Stimulated activated CD8-positive, alpha-beta memory T cell treated with anti-CD3 and anti-CD28 coated beads, Interleukin-7, amount 100 ng/mL, for 4 hours (primary cell): Measurements from ENCODE around the gene ZNF362.

Source experiments
- DNase-seq, 2 donors: peaks; one replicate each; pipeline ENCODE4 v3.0.0-alpha.2; 2020; ENCODE audit warnings: low read depth in 2 of 2

ZNF362 gene

DNA sequence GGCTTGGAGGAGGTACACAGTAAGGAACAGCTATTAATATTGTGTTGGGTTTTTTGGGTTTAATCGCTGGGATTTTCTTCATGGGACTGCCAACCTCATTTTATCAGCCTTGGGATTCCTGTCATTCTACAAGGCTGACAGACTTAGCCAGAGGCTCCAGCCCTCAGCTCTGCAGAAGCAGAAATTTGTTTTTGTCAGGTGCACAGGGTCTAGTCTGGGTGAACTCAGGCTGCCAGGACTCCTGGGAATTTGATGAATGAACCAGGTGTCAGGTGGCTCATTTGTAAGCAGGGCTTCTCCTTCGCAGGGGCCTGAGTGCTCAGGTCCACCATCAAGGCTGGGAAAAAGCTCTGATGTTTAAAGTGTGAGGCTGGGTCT, 11.5 kb upstream of the ZNF362 start:
- no peak for DNase-seq

DNA sequence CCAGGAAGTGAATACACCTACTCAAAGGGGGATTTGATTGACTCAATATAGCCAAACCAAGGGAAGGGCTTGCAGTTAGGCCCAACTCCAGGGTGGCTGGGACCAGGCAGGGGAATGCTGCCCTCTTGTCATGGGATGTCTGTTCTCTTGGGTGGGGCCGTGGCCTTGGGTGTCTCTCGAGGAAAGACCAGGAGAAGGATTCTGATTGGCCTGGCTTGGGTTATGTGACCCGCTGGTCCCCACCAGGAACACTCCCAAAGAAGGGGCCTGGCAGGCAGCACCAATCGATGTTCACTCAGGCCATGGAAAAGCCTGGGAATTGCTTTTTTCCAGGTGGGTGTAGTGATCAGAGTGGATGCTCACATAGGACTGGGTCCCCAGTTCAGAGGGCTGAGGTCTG, 10.1 kb upstream of the ZNF362 start:
- no peak for DNase-seq

DNA sequence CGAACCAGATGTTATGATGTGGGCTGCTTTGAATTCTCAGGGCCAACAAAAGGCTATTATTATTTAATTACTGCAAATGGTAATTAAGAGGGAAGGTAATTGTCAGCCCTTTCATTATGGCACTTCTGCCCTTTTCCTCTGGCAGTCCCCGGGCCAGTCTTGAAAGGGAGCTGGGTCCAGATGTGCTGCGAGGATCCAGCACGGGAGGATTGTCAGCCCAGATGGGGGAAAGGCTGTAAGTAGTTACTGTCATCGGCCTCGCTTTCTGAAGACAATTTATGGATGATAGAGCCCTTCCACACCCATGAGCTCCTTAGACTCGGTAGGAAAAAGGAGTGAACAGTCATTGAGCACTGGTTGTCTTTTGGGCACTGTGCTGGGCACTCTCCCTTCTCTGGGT, 8.7 kb upstream of the ZNF362 start:
- DNase-seq, result no peak

DNA sequence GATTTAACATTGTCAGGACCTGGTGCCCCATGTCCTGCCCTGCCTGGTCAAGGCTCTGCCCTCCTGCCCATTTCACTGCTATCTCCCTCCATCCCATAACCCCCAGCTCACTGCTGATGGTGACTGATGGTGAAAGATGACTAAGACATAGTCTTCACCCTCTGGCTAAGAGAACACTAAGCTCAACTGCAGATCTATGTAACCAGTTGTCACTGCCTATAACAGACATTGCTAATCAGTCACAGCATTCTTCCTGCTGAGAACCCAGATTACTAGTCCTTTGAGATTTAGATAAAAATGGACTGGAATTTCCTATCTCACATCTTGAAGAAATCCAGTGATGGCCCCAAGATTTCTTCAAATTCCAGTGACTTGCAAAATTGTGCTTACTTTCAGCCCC, 8.0 kb upstream of the ZNF362 start:
- no peak for DNase-seq

DNA sequence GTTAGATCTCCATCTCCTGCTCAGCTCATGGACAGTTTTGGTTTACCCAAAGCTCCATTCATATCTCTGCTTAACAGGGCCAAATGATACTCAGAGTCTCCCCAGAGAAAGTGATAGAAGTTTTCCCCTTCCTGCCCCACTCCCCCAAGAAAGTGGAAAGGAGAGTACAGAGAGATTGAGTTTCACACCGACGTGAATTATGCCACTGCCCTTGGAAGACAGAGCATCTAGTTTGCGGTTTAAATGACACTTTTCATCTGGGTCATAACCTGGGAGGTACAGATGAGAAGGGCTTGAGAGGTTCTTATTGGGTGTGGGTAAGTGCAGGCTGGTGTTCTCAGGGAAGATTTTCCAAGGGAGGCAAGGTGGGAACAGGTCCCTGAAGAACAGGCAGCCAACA, 6.9 kb upstream of the ZNF362 start:
- DNase-seq, result no peak

DNA sequence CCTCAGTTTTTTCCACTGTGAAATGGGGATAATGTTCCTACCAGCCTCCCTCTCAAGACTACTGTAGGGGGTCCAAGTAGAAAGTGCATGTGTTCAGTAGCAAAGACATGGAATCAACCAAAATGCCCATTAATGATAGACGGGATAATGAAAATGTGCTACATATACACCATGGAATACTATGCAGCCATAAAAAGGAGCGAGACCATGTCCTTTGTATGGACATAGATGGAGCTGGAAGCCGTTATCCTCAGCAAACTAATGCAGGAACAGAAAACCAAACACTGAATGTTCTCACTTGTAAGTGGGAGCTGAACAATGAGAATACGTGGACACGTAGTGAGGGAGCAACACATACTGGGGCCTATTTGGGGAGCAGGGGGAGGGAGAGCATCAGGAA, 6.1 kb upstream of the ZNF362 start:
- DNase-seq, result no peak

DNA sequence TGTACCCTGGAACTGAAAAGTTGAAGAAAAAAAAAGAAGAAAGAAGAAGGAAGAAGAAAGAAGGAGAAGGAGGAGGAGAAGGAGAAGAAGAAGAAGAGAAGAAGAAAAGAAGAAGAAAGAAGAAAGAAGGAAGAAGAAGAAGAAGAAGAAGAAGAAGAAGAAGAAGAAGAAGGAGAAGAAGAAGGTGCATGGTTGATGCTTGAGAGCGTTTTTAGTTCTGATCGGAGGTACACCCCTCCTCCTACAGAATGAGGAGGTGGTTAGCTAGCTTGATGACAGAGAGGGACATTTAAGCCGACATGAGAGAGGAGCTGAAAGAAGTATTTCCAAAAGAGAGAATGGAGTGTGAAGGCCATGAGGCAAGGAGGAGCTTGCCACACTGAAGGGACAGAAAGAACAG, 5.6 kb upstream of the ZNF362 start:
- no peak for DNase-seq

DNA sequence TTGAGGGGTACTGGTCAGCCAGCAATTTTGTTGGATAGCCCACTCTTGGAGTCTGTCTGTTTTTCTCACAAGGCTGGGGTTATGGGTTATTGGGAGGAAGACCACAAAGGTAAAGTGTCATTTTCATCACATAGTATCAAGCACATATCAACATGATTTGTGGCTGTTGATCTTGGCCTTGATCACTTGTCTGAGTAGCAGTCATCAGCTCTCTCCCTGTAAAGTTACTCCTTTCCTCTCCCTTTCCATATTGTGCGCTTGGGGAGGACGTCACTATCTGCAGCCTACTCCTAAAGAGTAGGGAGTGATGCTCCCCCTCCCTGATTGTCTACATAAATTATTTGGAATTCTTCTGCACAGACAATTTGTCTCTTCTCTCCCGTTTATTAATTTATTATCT, 1.8 kb upstream of the ZNF362 start:
- no peak for DNase-seq

DNA sequence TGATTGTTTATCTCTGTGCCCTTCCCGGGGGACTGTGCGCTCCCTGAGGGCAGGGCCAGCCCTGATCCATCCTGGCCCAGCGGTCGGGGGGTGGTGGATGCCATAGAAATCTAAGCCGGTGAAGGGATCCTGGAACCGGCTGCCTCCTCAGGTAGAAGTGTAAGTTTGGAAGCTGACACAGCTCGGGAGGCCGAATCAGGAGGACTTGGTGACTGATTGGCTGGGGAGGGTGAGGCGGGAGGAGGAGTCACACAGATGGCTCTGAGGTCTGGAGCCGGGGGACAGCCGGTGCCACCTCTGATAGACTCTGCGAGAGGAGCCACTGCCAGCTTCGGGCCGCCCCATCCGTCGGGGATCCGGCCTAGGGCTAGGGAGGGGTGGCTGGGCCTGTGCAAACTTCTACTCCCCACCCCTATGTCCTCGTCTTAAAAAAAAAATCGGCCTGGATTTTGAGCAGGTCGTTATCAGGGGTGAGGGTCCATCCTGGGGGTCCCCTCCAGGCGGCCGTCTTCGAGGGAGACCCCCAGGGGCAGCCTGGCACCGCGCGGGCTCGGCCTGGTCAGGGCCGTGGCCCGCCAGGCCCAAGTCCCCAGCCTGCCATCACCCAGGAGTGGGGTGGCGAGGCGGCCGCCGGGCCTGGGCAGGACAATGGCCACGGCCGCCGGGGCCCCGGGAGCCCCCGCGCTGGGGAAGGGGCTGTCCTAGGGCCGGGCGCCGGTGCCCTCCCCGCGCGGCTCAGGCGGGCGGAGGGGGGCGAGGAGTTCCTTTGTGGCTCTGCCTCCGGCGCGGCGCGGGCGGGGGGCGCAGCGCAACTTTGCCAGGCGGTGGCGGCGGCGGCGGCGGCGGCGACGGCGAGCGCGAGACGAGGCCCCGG, 708 bp upstream of the ZNF362 start:
- DNase-seq, result peak; percentile 8 to 19

DNA sequence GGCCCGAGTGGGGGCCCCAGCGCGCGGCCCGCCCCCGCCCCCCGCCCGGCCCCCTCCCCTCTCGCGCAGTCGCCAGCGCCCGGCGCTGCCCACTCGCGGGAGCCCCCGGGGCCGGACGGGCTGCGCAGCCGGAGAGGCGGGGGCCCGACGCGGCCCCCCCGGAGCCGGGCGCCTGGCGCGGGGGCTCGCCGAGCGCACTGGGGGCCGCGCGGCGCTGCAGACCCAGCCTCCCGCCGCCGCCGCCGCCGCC, 146 bp upstream of the ZNF362 start:
- no peak for DNase-seq

DNA sequence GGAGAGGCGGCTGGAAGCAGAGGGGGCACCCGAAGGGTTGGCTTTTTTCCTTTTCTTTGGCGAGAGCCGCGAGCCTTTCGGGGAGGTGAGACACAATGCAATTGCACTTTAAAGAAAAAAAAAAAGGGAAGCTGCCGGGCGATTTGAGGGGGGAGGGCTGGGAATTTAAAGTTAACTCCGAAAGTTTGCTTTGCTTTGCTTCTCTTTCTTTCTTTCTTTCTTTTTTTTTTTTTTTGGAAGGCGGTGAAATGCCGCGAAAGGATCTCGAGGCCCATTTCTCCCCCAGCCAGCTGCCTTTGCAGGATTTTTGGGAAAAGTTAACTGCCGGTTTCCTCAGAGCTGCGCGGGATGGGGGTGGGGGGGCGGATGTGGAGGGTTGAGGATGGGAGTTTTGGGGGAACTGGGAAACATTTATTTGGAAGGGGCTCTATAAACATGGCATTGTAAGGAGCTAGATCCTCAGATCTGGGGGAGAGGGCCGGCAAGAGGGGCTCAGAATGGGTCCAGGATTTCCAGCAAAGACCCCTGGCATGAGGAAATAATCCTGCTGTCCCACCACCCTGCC, 997 bp downstream of the ZNF362 start:
- DNase-seq, result no peak

DNA sequence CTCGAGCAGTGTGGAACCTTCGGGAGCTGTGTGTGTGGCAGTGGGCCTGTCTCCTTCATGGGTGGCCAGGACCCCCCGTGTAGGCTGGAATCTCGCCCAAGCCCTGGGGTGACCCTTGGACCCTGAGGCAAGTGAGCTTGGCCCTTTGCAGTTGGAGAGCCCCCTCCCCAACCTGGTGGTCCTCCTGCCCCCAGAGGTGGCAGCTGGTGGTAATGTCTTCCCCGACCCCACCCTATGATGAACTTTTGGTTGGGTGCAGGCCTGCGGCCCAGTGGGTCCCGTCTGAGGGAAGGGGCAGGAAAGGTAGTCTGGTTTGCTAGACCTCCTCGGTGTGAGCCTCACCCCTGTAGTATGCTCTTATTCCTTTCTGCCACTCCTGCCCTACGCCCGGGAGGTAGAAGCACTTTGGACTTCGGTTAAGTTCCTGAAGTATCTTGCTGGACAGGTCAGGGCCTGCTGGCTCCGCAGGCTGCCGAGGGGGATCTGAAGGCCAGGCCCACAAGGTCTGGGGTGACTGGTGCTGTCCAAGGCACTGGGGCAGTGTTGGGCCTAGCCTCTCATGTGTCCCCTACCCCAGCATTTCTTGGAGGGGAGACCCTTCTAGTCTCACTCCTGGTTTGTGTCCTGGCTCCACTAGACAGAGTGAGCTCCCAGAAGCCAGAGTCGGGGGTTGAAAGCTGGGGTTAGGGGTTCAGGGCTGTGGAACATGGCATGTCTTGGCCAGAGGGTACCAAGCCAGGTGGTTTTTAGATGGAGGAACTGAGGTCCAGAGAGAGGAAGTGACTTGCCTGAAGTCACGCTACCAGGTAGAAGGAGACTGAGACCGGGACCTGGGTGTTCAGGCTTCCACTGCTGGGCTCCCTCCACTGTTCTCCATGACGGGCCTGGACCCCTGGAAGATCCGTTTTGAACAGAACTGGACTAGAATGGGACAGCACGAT, 1.8 kb downstream of the ZNF362 start:
- DNase-seq, result no peak

DNA sequence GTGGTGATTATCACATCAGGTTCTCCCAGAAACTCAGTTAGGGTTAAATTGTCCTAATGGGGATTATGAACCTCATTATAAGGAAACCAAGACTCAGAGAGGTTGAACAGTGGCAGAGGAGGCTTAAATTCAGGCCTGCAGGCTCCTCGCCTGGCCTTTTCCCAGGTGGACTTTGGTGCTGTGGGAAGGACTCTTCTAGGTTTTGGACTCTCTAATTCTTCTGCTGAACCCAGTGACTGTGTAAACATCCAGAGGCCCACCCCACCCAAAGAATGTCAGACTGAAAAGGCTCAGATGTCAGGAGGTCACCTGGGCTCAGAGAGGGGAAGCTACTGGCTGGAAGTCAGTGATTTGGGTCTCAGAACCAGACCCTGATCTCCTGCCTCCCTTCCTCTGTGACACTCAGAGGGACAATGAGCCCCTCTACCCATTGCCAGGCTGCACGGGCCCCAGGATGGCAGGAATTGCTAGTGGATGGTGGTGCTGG, 2.5 kb downstream of the ZNF362 start:
- no peak for DNase-seq

DNA sequence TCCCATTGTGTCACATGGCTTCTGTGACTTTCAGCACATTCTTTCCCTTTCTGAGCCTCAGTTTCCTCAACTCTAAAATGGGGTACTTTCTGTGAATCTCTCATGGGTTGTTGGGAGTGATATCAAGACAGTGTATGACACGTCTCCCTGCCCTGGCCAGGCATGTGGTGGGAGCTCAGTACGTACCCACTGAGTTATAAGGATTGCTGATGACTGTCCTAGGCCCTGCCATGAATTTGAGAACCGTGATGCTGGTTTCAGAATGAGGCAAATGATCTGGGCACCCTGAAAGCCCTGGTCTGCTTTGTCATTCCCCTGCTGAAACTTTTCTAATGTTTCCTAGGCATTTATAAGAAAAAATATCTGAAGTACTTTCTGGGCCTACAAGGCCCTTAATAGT, 3.6 kb downstream of the ZNF362 start:
- DNase-seq, result no peak

DNA sequence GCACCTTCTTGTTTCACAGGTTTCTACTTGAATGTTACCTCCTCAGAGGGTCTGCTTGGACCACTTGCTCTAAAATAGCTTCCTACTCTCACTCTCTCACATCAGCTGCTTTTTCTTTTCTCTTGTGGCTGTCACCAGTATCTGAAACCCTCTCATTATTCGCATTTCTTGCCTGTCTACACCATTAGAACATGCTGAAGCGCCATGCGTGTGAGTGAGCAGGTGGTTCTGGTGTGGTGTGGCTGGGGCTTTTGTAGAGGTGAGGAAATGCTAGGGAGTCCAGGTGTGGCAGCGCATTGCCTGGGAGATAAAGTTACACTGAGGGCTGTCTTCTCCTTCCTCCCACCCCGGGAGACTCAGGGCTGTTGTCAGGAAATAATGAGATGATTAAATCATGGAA, 4.1 kb downstream of the ZNF362 start:
- DNase-seq, result no peak

DNA sequence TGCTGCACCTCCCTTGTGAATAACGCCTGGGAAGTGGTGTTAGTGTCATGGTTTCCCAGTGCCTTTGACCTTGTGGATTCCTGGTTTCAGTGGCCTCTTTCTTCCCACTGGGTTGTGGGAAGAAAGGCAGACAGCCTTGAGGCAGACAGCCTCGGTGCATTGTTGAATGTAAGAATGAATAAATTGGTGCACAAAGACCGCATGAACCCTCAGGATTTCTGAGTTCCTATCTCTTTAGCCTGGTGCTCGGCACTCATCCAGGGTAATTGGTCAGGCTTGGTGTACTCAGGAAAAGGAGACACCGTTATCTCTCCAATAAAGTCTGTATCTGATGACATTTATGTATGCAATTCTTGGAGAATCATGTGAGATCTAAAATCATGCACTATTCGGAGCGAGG, 5.1 kb downstream of the ZNF362 start:
- no peak for DNase-seq

DNA sequence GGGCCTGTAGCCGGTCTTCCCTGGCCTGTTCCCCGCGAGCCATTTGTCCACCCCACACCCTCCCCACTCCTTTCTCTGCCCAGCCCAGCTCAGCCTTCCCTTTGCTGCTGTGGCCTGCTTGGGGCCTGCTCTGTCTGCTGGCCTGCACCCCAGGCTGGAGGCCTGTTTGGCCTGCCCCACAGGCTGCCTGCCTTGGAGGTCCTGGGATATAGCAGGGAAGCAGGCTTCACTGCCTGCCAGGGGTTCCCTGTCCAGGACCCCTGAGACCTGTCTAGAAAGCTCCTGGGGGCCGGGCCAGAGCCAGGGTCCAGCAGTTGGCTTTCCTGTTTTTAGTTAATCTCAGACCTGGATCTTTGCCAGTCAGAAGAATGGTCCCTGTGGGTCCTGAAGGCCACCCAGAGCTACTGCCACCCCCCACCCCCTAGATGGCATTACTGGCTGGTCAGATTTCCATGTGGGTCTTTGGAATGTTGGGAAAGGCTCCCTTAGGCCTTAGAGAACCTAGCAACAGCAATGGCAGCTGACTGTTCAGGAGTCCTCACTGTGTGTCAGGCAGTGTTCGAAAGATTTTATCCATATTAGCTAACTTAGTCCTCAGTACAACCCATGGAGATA, 7.7 kb downstream of the ZNF362 start:
- no peak for DNase-seq

DNA sequence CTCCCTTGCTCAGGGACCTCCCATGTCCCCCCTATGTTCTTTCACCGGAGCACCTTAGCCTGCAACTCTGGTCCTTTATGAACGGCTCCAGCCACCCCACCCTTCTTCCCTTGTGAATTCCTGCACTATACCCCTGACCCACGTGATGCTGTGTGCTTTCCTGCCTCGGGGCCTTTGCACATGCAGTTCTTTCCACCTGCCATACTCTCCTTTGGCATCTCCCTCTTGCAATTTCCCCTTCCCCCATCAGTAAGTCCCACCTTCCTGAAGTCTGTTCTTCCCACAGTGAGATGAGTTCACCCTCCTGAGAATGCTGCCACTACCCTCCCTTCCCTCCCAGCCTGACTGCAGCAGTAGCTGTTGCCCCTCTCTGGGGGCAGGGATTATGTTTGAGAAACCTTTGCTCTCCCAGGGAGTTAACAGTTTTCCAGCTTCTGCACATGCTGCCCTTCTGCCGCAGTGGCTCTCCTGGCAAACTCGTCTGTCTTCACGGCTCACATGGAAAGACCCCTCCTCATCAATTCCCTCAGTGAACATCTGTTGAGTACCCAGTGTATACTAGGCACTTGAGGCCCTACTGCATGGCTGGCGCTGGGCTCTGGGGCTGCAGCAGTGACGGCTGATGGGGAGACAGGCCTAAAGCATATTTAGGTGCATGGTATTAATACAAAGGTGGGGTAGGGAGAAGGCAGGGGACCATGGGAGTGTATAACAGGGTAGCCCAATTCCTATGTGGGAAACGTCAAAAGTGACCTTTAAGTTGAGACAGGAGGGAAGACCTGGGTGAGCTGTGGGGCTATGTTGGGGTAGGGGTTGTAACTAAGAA, 9.7 kb downstream of the ZNF362 start:
- DNase-seq, result no peak

DNA sequence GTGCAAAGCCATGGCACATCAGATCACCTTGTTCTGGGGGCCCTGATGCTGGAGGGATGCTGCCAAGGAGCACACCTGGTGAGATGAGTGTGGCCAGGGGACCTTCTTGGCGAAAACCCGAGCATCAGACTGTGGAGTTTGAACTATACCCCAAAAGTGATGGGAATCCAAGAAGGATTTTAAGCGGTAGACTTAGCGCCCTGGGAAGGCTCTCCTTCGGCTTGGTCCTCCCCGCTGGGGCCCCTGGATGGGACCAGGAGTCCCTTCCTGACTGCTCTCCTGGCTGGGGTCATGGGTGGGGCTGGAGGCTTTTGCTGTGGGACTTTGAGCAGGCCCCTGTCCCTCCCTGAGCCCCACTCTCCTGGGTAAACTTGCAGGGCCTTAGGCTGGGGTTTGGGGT, 10.5 kb downstream of the ZNF362 start:
- DNase-seq, result no peak

DNA sequence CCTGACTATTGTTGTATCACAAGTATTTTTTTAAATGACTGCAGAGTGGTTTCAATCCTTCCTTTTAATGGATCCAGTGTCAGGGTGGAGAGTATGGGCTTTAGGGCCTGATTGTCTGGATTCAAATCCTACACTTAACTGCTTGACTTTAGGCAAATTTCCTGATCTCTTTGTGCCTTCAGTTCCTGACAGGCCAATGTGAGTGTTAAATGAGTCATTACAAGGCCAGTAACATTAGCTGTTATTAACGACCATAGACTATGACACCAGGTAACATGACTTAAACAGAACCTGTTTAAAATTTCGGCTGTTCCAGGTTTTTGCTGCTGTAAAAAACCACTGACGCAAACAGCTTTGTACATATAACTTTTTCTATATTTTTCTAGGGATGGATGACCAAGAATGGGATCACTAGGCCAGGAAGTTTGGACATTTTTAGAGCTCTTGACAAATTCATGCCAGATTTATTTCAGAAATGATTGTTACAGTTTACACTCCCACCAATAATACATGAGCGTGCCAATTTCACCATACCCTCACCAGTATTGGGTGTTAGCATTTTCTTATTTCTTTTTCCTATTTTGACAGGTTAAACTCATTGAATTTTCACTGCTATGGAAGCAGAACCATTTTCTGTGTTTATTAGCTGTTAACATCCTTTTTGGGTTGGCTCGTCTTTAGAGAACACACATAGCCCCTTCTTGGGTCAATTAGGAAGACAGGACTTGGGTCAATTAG, 11.3 kb downstream of the ZNF362 start:
- DNase-seq, result no peak

DNA sequence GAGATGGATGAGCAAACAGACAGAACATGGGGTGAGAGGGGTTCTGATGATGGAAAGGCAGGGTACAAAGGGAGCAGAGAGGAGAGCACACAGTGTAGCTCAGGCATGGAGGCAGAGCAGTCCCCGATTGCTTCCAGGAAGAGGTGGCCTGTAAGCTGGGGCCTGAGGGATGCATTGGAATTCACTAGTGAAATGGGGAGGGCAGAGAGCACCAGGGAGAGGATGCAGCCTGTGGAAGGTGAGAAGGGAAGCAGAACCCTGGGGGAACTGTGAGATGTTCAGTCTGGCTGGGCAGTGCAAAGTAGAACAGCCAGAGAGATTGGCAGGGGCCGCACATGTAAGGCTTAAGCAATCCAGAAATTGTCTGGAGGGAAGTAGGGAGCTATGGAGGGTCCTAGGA, 12.2 kb downstream of the ZNF362 start:
- DNase-seq, result no peak
